K562 (cell line): Measurements from ENCODE around the gene P2RY6. TPM values are rescaled to one million over a fixed set of nuclear protein-coding genes. Genes with fewer than 3 reads are reported as not detected.

ENCODE experiments used
- ATAC-seq: fragments of 200-7000 bp; cut with Tn5 transposase; 3 replicates; pipeline ENCODE4 v1.9.1; 2020; ENCODE audit warnings: moderate library complexity
- BruUV-seq: library from RNA; stranded (reverse); fragments of 400-500 nt; replicated peaks from 2 replicates; lab custom pipeline; 2021; lab: Mats Ljungman, UMichigan
- CTCF ChIA-PET: fragments of 300-600 bp; formaldehyde crosslinking; extraction: SDS; loops from one replicate; lab custom pipeline; 2021; ENCODE audit warnings: low intra/inter-chr PET ratio; lab: Yijun Ruan, JAX
- POLR2A ChIA-PET: fragments of 300-600, 350-650 bp; sonication (Branson Sonifier 250); formaldehyde crosslinking; extraction: SDS; loops from one replicate; lab custom pipeline; 2021; ENCODE audit warnings: antibody characterized with exemption, inconsistent platforms; lab: Yijun Ruan, JAX
- DNase-seq, 4 experiments: peaks; one replicate each; pipeline versions ENCODE4 v3.0.0 to v3.0.0-alpha.2; 2011 to 2018; ENCODE audit warnings: low spot score in 3 of 4, mixed read lengths in 3 of 4; ENCODE audit errors: extremely low read depth in 1 of 4
- FAIRE-seq: peaks from 2 replicates; lab custom pipeline; 2011; peaks lifted over from hg19 to GRCh38; lab: Jason Lieb, UNC
- H2AFZ ChIP-seq: 2 replicates; pipeline ENCODE4 v1.6.0; 2011; ENCODE audit warnings: low read depth, low read length, control low read depth, inconsistent platforms
- H3K27ac ChIP-seq: fragments of 200-600 bp; 3 replicates; pipeline ENCODE4 v1.8.0; 2011; ENCODE audit warnings: low read depth, mild to moderate bottlenecking, control low read depth, inconsistent platforms, low read length, moderate library complexity, mixed read lengths; ENCODE audit errors: extremely low read depth
- H3K27me3 ChIP-seq, 2 experiments: fragments of 300-600 bp in 1 of 2; 2 replicates in 1 of 2; 3 replicates in 1 of 2; pipeline versions ENCODE4 v1.6.0 to v1.8.0; 2011; ENCODE audit warnings: inconsistent platforms in 2 of 2, low read length in 2 of 2, mild to moderate bottlenecking in 1 of 2, mixed read lengths in 1 of 2, moderate library complexity in 1 of 2; ENCODE audit not compliant: control insufficient read depth in 2 of 2, insufficient read depth in 2 of 2
- H3K36me3 ChIP-seq: fragments of 300-600 bp; 3 replicates; pipeline ENCODE4 v1.8.0; 2011; ENCODE audit warnings: mild to moderate bottlenecking, low read length, inconsistent platforms; ENCODE audit not compliant: control insufficient read depth, insufficient read depth
- H3K4me1 ChIP-seq, 2 experiments: fragments of 200-600 bp in 1 of 2; replicated peaks in 1 of 2; 2 replicates in 1 of 2; 3 replicates in 1 of 2; pipeline versions ENCODE4 v1.5.1 to v1.8.0; 2011; ENCODE audit warnings: inconsistent platforms in 2 of 2, low read length in 2 of 2, mild to moderate bottlenecking in 1 of 2, mixed read lengths in 1 of 2, moderate library complexity in 1 of 2; ENCODE audit not compliant: control insufficient read depth in 2 of 2, insufficient read depth in 2 of 2
- H3K4me2 ChIP-seq: 2 replicates; pipeline ENCODE4 v1.6.1; 2011; ENCODE audit warnings: low read length, control low read depth, inconsistent platforms, mixed read lengths; ENCODE audit not compliant: insufficient read depth
- H3K4me3 ChIP-seq: fragments of 200-600 bp; sonication (generic), shearing (Covaris generic); 2 replicates; pipeline ENCODE4 v1.5.1; 2016; ENCODE audit warnings: control low read depth, inconsistent platforms
- H3K79me2 ChIP-seq: fragments of 200-600 bp; 3 replicates; pipeline ENCODE4 v1.8.0; 2011; ENCODE audit warnings: low read length, inconsistent platforms; ENCODE audit not compliant: control insufficient read depth, insufficient read depth
- H3K9ac ChIP-seq, 2 experiments: 2 replicates each; pipeline versions ENCODE4 v1.6.0 to v1.6.1; 2011; ENCODE audit warnings: low read depth in 2 of 2, low read length in 2 of 2, control low read depth in 1 of 2, inconsistent platforms in 1 of 2, mild to moderate bottlenecking in 1 of 2, mixed read lengths in 1 of 2; ENCODE audit not compliant: insufficient read depth in 1 of 2
- H3K9me1 ChIP-seq: one replicate; pipeline ENCODE4 v1.6.0; 2011; ENCODE audit warnings: inconsistent platforms, mild to moderate bottlenecking, low read length, moderate library complexity; ENCODE audit not compliant: control insufficient read depth, insufficient read depth
- H3K9me3 ChIP-seq: replicated peaks from 2 replicates; pipeline ENCODE4 v1.5.1; 2011; ENCODE audit warnings: low read depth, low read length, inconsistent platforms; ENCODE audit not compliant: control insufficient read depth, insufficient read depth
- H4K20me1 ChIP-seq: replicated peaks from 2 replicates; pipeline ENCODE4 v1.6.1; 2011; ENCODE audit warnings: low read length, inconsistent platforms, mixed read lengths; ENCODE audit not compliant: control insufficient read depth, insufficient read depth
- BHLHE40 ChIP-seq: IDR thresholded peaks from 2 replicates; pipeline ENCODE4 v1.6.1; 2011; ENCODE audit warnings: low read length, improper control_type of control experiment
- CC2D1A ChIP-seq: fragments of 450-650 bp; IDR thresholded peaks from 2 replicates; pipeline ENCODE4 v1.6.1; 2017; ENCODE audit warnings: mild to moderate bottlenecking
- EHMT2 ChIP-seq: fragments of 450-650 bp; IDR thresholded peaks from 2 replicates; pipeline ENCODE4 v1.6.1; 2018; ENCODE audit warnings: antibody characterized with exemption
- FOXA3 ChIP-seq, 2 experiments: fragments of 450-650 bp in 1 of 2; sonication (generic) in 1 of 2; formaldehyde crosslinking; IDR thresholded peaks in 1 of 2; conservative IDR thresholded peaks in 1 of 2; 2 replicates each; pipeline versions ENCODE4 v1.4.0 to v1.8.0; 2020 to 2022; ENCODE audit warnings: mild to moderate bottlenecking in 2 of 2, missing genetic modification reagents in 1 of 2
- KDM1A ChIP-seq, 2 experiments: fragments of 450-650 bp; IDR thresholded peaks; 2 replicates each; pipeline ENCODE4 v1.6.1; 2016; ENCODE audit warnings: mild to moderate bottlenecking in 2 of 2
- MBD2 ChIP-seq: sonication (generic); IDR thresholded peaks from 2 replicates; pipeline ENCODE4 v1.6.1; 2016; ENCODE audit warnings: low read depth, borderline replicate concordance
- PHTF2 ChIP-seq: fragments of 250-450 bp; sonication (Bioruptor Pico); IDR thresholded peaks from 2 replicates; pipeline ENCODE4 v1.5.0; 2021; ENCODE audit warnings: mild to moderate bottlenecking
- POLR2G ChIP-seq: fragments of 200-400 bp; formaldehyde crosslinking; IDR thresholded peaks from 2 replicates; pipeline ENCODE4 v1.6.1; 2017; ENCODE audit warnings: low read depth, mild to moderate bottlenecking, antibody characterized with exemption, low read length, moderate library complexity
- PRMT5 ChIP-seq: sonication (generic); formaldehyde crosslinking; IDR thresholded peaks from 2 replicates; pipeline ENCODE4 v1.5.0; 2020; ENCODE audit warnings: missing genetic modification reagents
- SMARCB1 ChIP-seq: IDR thresholded peaks from 2 replicates; pipeline ENCODE4 v1.6.1; 2011; ENCODE audit warnings: improper control_type of control experiment, low read depth; ENCODE audit not compliant: insufficient read length
- TCF3 ChIP-seq: sonication (generic); formaldehyde crosslinking; IDR thresholded peaks from 2 replicates; pipeline ENCODE4 v1.4.0; 2020; ENCODE audit warnings: mild to moderate bottlenecking, missing genetic modification reagents
- ZNF282 ChIP-seq: sonication (generic); formaldehyde crosslinking; IDR thresholded peaks from 2 replicates; pipeline ENCODE4 v1.8.1; 2023; ENCODE audit warnings: missing genetic modification reagents
- WGBS: fragments of 100-300 bp; shearing (Covaris generic); methylation state at CpG from one replicate; pipeline ENCODE4 v1.1.6; 2016; ENCODE audit warnings: low coverage, mixed read lengths; ENCODE audit not compliant: insufficient coverage; ENCODE audit errors: missing lambda C conversion rate; 5-methylcytosine and 5-hydroxymethylcytosine counted together
- in situ Hi-C: fragments of 300-500 bp; cut with MboI; formaldehyde crosslinking; loops from 4 replicates; pipeline ENCODE4 v1.15.0; 2018; ENCODE audit warnings: inconsistent platforms, mixed read lengths
- intact Hi-C: fragments of 100-400 bp; cut with micrococcal nuclease; formaldehyde crosslinking; loops from 2 replicates; pipeline ENCODE4 v1.14.2; 2022
- polyA plus RNA-seq, 8 experiments: library from polyadenylated mRNA; depleted of rRNA in 4 of 8; stranded (reverse) in 5 of 8; unstranded in 3 of 8; fragments of >200 nt; fragmentation: Nextera tagmentation in 2 of 8; fragmentation: Illumina TruSeq in 1 of 8; extraction: Ambion mirVana in 2 of 8; extraction: Trizol in 1 of 8; gene quantifications; 2 replicates each; pipeline versions ENCODE4 v1.2.1 to v1.2.3, GENCODE V29; 2011 to 2014; ENCODE audit warnings: inconsistent platforms in 1 of 8, missing spikeins in 1 of 8
- total RNA-seq, 7 experiments: library from RNA; depleted of rRNA in 6 of 7; stranded (reverse); fragments of >200 nt in 6 of 7; fragmentation: Illumina TruSeq in 2 of 7; extraction: Trizol in 2 of 7; gene quantifications; 2 replicates each; pipeline versions ENCODE4 v1.2.1 to v1.2.3, GENCODE V29; 2011 to 2021; ENCODE audit warnings: low replicate concordance in 1 of 7
- TF ChIP-seq, protein P1 (sequence below): sonication (generic); formaldehyde crosslinking; IDR thresholded peaks from 2 replicates; pipeline ENCODE4 v1.8.0; 2023; ENCODE audit warnings: missing genetic modification reagents, mild to moderate bottlenecking, borderline replicate concordance

Gene P2RY6
- total and polyA plus RNA-seq, 9 of the 15 experiments (the other 6 are each of a cell fraction or from before 2014, with no cell fraction given), result not detected

DNA sequence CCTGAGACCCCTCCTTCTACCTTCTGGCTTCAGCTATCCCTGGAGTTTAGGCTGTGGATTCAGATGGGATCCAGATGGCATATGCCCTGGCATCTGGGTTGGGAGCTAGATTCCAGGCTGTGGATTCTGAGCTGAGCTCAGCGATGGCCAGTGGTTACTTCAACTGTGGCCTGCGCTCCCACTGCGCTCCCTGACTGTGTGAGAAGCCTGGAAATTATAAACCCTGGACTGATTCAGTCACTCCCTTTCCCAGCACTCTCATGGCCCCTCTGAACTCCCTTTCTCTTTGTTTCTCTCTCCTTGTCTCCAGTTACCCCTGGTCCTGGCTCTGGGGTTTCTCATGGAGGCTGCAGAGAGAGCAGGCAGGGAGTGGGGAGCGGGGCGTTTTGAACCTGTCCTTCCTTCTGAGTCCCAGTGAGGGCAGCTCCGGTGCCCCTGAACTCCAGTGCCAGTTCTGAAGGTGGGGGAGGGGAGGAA, 40.8 kb downstream of the P2RY6 start:
- H3K9me3 ChIP-seq, result no peaks in the 10 kb centered on the region
- intact Hi-C loops, result no loop called here
- peaks cover 6% of the 10 kb centered on the region; the same call in 1 of the 2 replicates for H4K20me1 ChIP-seq
- POLR2A ChIA-PET, result interaction anchor here (0.7 kb wide), 1 partner anchor 32 kb away, joined by 3 read pairs; no protein-coding TSS in a partner anchor
- H3K27me3 ChIP-seq, result peaks cover 6 to 40% of the 10 kb centered on the region in 2 experiments; a peak in 3 of 5 replicates
- no peak overlapping the region for H3K9ac ChIP-seq
- H3K27ac ChIP-seq, result no peak overlapping the region
- in situ Hi-C loops, result no loop called here
- CTCF ChIA-PET, result no interaction called here
- no peak overlapping the region for H3K4me2 ChIP-seq
- FAIRE-seq (no peak), ATAC-seq (no peak), DNase-seq (no peak)
- H3K4me3 ChIP-seq, result no peak overlapping the region
- H3K79me2 ChIP-seq, result no peaks in the 10 kb centered on the region
- H3K36me3 ChIP-seq, result no peaks in the 10 kb centered on the region
- peaks cover 3 to 19% of the 10 kb centered on the region in 2 experiments; a peak in 4 of 5 replicates for H3K4me1 ChIP-seq
- 70% methylated on average over 4 of the region's 6 CpGs for WGBS
- no peak overlapping the region for H2AFZ ChIP-seq
- no peaks in the 10 kb centered on the region for H3K9me1 ChIP-seq
- no TSS peak for BruUV-seq
- TF ChIP-seq MBD2 (no peak), PHTF2 (CRISPR knock-in tag) (no peak), PRMT5 (CRISPR knock-in tag) (no peak), KDM1A (IDR thresholded peaks at IDR 0.05) (no peak), BHLHE40 (no peak), EHMT2 (no peak), TCF3 (no peak), SMARCB1 (no peak), POLR2G (no peak), ZNF282 (CRISPR knock-in tag) (no peak), FOXA3 (CRISPR knock-in tag; conservative IDR thresholded peaks at IDR 0.05 in 1 of 2, IDR thresholded peaks at IDR 0.05 in 1 of 2) (no peak), CC2D1A (no peak)
- TF ChIP-seq, protein P1, sequence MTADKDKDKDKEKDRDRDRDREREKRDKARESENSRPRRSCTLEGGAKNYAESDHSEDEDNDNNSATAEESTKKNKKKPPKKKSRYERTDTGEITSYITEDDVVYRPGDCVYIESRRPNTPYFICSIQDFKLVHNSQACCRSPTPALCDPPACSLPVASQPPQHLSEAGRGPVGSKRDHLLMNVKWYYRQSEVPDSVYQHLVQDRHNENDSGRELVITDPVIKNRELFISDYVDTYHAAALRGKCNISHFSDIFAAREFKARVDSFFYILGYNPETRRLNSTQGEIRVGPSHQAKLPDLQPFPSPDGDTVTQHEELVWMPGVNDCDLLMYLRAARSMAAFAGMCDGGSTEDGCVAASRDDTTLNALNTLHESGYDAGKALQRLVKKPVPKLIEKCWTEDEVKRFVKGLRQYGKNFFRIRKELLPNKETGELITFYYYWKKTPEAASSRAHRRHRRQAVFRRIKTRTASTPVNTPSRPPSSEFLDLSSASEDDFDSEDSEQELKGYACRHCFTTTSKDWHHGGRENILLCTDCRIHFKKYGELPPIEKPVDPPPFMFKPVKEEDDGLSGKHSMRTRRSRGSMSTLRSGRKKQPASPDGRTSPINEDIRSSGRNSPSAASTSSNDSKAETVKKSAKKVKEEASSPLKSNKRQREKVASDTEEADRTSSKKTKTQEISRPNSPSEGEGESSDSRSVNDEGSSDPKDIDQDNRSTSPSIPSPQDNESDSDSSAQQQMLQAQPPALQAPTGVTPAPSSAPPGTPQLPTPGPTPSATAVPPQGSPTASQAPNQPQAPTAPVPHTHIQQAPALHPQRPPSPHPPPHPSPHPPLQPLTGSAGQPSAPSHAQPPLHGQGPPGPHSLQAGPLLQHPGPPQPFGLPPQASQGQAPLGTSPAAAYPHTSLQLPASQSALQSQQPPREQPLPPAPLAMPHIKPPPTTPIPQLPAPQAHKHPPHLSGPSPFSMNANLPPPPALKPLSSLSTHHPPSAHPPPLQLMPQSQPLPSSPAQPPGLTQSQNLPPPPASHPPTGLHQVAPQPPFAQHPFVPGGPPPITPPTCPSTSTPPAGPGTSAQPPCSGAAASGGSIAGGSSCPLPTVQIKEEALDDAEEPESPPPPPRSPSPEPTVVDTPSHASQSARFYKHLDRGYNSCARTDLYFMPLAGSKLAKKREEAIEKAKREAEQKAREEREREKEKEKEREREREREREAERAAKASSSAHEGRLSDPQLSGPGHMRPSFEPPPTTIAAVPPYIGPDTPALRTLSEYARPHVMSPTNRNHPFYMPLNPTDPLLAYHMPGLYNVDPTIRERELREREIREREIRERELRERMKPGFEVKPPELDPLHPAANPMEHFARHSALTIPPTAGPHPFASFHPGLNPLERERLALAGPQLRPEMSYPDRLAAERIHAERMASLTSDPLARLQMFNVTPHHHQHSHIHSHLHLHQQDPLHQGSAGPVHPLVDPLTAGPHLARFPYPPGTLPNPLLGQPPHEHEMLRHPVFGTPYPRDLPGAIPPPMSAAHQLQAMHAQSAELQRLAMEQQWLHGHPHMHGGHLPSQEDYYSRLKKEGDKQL, result no peak
